ENCODE measurements around the gene PDCD11.

GRCh38 chr10:103397191-103397825 lies 882 bp downstream of the PDCD11 start:
- no peak for TF ChIP-seq CTCF (IDR thresholded peaks at IDR 0.05)
- TF ChIP-seq POLR2A (IDR thresholded peaks at IDR 0.05) = no peak

All from esophagus squamous epithelium (tissue), 4 donors.